GM12864 (cell line): ENCODE data around the gene PDSS2.

Experiments used
- DNase-seq: peaks from one replicate; pipeline ENCODE4 v3.0.0-alpha.2; 2011; ENCODE audit warnings: low read depth
- H3K4me3 ChIP-seq: 2 replicates; pipeline ENCODE4 v1.5.1; 2011; ENCODE audit warnings: mild to moderate bottlenecking, low read depth, low read length, control low read depth
- TF ChIP-seq, protein P1 (sequence below): IDR thresholded peaks from 2 replicates; pipeline ENCODE4 v1.5.1; 2011; ENCODE audit warnings: low read depth, mild to moderate bottlenecking, moderate library complexity, low read length, control low read depth, inconsistent platforms; ENCODE audit errors: missing control alignments

The PDSS2 gene

DNA sequence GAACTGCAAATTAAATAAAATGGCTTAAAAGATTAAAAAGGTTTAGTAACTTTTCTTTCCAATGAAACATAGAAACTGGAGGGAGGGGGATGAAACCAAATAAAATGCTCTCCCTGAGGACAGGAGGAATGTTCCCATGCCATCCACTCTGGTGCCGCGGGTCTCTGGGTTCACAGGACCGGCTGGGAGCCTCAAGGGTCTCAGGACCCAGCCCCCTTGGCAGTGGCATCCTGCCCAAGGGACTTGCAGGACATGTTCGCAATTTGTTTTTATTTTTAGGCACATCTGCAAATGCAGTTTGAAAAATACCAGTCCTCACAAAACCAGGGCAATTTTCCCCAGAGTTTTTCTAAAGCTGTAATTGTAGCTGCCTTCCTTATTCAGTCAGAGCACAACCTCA, 351.6 kb downstream of the PDSS2 start:
- DNase-seq = no peak
- H3K4me3 ChIP-seq = no peak overlapping the region
- TF ChIP-seq, protein P1, sequence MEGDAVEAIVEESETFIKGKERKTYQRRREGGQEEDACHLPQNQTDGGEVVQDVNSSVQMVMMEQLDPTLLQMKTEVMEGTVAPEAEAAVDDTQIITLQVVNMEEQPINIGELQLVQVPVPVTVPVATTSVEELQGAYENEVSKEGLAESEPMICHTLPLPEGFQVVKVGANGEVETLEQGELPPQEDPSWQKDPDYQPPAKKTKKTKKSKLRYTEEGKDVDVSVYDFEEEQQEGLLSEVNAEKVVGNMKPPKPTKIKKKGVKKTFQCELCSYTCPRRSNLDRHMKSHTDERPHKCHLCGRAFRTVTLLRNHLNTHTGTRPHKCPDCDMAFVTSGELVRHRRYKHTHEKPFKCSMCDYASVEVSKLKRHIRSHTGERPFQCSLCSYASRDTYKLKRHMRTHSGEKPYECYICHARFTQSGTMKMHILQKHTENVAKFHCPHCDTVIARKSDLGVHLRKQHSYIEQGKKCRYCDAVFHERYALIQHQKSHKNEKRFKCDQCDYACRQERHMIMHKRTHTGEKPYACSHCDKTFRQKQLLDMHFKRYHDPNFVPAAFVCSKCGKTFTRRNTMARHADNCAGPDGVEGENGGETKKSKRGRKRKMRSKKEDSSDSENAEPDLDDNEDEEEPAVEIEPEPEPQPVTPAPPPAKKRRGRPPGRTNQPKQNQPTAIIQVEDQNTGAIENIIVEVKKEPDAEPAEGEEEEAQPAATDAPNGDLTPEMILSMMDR = no peak

DNA sequence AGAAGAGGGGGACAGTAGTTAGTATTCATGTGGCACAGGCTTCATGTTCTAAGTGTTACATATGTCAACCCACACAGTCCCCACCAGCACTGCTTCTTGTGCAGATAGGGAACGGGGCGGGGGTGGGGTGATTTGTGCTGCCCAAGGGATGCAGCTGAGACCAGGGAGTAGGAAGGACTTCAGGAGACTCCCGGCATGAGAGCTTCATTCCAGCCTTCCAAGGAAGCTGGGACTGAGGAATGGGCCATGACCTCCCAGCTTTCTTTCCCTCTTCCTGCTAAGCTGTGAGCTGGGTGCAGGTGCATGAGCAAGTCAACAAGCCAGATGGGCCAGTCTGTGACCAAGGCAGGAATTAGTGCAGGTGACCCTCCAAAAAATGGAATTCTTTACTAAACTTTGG, 353.2 kb downstream of the PDSS2 start:
- no peak for DNase-seq

DNA sequence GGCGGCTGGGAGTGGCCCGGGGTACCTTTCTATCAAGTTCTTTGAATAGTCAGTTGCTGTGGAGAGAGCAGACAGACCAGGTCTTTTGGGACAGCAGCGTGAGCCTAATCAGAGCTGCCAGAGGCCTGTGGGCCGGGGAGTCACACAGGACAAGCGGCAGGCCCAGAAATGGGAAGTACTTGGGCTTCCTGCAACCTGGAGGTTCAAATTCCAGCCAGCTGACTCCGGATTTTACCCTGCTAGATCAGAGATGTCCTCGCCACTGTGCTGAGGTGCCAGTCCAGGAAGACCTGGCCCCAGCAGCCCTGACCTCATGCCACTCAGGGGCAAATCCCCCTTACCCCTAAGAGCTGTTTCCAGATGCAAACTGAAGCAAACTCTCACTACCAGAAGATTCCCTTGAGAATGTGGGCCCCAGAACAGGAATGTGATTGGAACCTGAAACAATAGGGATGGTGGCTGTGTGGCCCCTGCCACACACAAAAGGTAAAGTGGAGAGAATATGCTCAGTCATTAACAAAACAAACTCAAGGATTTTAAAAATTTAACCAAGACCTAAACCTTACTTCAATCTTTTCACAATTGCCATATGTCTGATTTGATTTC, 353.8 kb downstream of the PDSS2 start:
- TF ChIP-seq, protein P1 = no peak
- H3K4me3 ChIP-seq = no peak overlapping the region
- DNase-seq = no peak

More for the DNA sequence above, 353.2 kb downstream of the PDSS2 start:
- H3K4me3 ChIP-seq = no peak overlapping the region
- TF ChIP-seq, protein P1 = no peak

DNA sequence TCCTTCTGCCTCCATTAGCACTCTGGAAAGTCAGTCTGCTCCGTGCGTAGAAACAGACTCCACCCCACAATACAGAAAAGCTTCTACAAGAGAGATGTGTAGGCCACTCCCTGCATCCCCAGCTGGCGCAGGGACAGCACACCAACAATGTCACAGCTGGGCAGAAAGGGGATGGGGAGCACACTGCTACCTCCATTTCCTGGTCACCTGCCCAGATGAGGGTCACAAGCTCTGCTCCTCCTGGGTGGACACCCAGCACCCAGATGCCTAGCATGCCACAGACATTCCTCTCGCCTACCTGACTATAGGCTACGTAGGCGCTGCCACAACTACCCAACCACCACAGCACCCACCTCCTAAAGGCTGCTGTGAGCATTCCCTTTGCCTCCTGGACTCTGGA, 356.3 kb downstream of the PDSS2 start:
- no peak for DNase-seq
- H3K4me3 ChIP-seq = no peak overlapping the region
- TF ChIP-seq, protein P1 = no peak
